MCF 10A (cell line): ENCODE data around the gene SEC14L2. TPM values are rescaled to one million over a fixed set of nuclear protein-coding genes. Genes with fewer than 3 reads are reported as not detected.
A peak's percentile ranks its signal among the peaks of the same experiment; 100 is the strongest.

ENCODE experiments used
- BruUV-seq: library from RNA; stranded (reverse); fragments of 400-500 nt; replicated peaks from 2 replicates; lab custom pipeline; 2021; lab: Mats Ljungman, UMichigan
- CTCF ChIA-PET: fragments of 300-600 bp; sonication (Branson Sonifier 250); formaldehyde crosslinking; extraction: SDS; loops from one replicate; lab custom pipeline; 2021; ENCODE audit warnings: antibody characterized with exemption, inconsistent platforms; lab: Yijun Ruan, JAX
- POLR2A ChIA-PET: fragments of 300-600, 350-650 bp; sonication (Branson Sonifier 250); formaldehyde crosslinking; extraction: SDS; loops from one replicate; lab custom pipeline; 2020; ENCODE audit warnings: antibody characterized with exemption, inconsistent platforms; lab: Yijun Ruan, JAX
- DNase-seq: peaks from one replicate; pipeline ENCODE4 v3.0.0-alpha.2; 2018; ENCODE audit not compliant: unreplicated experiment
- H3K27ac Mint-ChIP-seq: one replicate; pipeline ENCODE4 v1.8.0; 2022; ENCODE audit warnings: mild to moderate bottlenecking, low read depth, mixed read lengths; ENCODE audit not compliant: unreplicated experiment
- H3K27me3 Mint-ChIP-seq: one replicate; pipeline ENCODE4 v1.8.0; 2022; ENCODE audit warnings: mixed read lengths; ENCODE audit not compliant: insufficient read depth, unreplicated experiment
- H3K36me3 Mint-ChIP-seq: one replicate; pipeline ENCODE4 v1.8.0; 2022; ENCODE audit warnings: mild to moderate bottlenecking, moderate library complexity, mixed read lengths; ENCODE audit not compliant: insufficient read depth, unreplicated experiment
- H3K4me1 Mint-ChIP-seq: one replicate; pipeline ENCODE4 v1.8.0; 2022; ENCODE audit warnings: mixed read lengths; ENCODE audit not compliant: insufficient read depth, unreplicated experiment
- H3K4me3 Mint-ChIP-seq: one replicate; pipeline ENCODE4 v1.8.0; 2022; ENCODE audit warnings: mild to moderate bottlenecking, moderate library complexity, mixed read lengths; ENCODE audit not compliant: unreplicated experiment
- H3K9me3 Mint-ChIP-seq: one replicate; pipeline ENCODE4 v1.8.0; 2022; ENCODE audit warnings: mixed read lengths; ENCODE audit not compliant: unreplicated experiment
- intact Hi-C: fragments of 100-400 bp; cut with micrococcal nuclease; formaldehyde crosslinking; loops from 2 replicates; pipeline ENCODE4 v1.14.1; 2022
- total RNA-seq: library from RNA; stranded (reverse); gene quantifications from 2 replicates; pipeline ENCODE4 v1.2.3, GENCODE V29; 2022
- TF ChIP-seq, protein P1 (sequence below): fragments of 200-600 bp; IDR thresholded peaks from one replicate; pipeline ENCODE4 v1.8.0; 2022; ENCODE audit warnings: antibody characterized with exemption, mild to moderate bottlenecking; ENCODE audit not compliant: unreplicated experiment

The SEC14L2 gene
- total RNA-seq, 1 experiment from 2014 or later: 29.1 TPM

GRCh38 chr22:30469165-30469564 lies 72.3 kb downstream of the SEC14L2 start:
- BruUV-seq: no TSS peak
- H3K36me3 Mint-ChIP-seq: no peaks in the 10 kb centered on the region
- no peak overlapping the region for H3K4me3 Mint-ChIP-seq
- intact Hi-C loops: no loop called here
- H3K4me1 Mint-ChIP-seq: peaks cover 8% of the 10 kb centered on the region
- TF ChIP-seq, protein P1, sequence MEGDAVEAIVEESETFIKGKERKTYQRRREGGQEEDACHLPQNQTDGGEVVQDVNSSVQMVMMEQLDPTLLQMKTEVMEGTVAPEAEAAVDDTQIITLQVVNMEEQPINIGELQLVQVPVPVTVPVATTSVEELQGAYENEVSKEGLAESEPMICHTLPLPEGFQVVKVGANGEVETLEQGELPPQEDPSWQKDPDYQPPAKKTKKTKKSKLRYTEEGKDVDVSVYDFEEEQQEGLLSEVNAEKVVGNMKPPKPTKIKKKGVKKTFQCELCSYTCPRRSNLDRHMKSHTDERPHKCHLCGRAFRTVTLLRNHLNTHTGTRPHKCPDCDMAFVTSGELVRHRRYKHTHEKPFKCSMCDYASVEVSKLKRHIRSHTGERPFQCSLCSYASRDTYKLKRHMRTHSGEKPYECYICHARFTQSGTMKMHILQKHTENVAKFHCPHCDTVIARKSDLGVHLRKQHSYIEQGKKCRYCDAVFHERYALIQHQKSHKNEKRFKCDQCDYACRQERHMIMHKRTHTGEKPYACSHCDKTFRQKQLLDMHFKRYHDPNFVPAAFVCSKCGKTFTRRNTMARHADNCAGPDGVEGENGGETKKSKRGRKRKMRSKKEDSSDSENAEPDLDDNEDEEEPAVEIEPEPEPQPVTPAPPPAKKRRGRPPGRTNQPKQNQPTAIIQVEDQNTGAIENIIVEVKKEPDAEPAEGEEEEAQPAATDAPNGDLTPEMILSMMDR: no peak
- ChIA-PET CTCF (interaction anchor here (0.6 to 1.0 kb wide), 3 partner anchors 20 to 373 kb away, joined by 3 to 5 read pairs (median 3); no protein-coding TSS in a partner anchor), POLR2A (no interaction called here)
- H3K27me3 Mint-ChIP-seq: peaks cover 32% of the 10 kb centered on the region
- H3K9me3 Mint-ChIP-seq: peaks cover 6% of the 10 kb centered on the region
- no peak overlapping the region for H3K27ac Mint-ChIP-seq
- no peak for DNase-seq

DNA sequence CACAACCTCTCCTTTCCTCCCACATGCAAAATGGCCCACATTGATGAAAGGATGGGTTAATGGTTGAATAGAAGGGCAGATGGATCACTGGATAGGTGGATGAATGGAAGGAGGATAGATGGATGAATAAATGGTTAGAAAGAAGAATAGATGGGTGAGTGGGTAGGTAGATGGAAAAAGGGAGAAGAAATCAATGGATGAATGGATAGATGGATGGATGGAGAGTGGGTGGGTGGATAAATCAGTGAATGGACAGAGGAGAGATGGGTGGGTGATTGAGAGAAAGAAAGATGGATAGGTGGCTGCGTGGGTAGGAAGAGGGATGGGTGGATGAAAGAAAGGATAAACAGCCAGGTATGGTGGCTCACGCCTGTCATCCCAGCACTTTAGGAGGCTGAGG lies 73.8 kb downstream of the SEC14L2 start:
- Mint-ChIP-seq H3K4me1 (peaks cover 8% of the 10 kb centered on the region), H3K4me3 (no peak overlapping the region), H3K9me3 (peaks cover 6% of the 10 kb centered on the region), H3K36me3 (no peaks in the 10 kb centered on the region), H3K27me3 (peaks cover 24% of the 10 kb centered on the region), H3K27ac (no peak overlapping the region)
- CTCF ChIA-PET: no interaction called here
- TF ChIP-seq, protein P1: no peak
- intact Hi-C loops: no loop called here
- no TSS peak for BruUV-seq
- POLR2A ChIA-PET: interaction anchor here (0.7 kb wide), 1 partner anchor 266 kb away, joined by 3 read pairs; no protein-coding TSS in a partner anchor
- no peak for DNase-seq

DNA sequence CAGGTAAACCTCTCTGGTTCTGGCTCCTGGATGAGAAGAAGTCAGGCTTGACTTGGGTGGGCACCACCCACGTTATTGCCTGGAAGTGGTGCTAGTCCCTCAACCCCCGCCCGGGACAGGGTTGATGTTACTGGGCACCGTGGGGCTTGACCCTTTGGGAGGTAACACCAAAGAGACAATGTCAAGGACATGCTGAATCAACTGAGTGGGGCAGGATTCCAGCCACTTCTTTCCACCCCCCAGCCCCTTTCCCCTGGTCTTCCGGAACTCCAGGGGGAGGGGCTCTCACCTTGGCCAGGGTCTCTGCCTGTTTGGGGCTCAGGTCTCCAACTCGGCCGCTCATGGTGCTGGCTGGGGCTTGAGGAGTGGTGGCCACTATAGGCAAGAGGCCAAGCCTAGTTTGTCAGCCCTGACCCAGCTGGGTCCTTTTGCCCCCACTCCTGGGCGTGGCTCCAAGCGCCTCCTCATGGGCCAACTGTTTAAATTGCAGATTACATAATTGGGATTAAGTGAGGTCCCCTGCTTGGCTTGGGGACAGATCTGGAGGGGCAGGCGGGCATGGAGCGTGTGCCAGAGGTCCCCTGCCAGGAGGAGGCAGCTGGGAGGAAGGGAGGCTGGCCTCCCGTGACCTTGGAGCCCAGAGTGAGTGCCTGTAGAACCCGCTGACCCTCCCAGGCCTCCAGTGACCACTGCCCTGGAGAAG lies 74.9 kb downstream of the SEC14L2 start, which contains the start of gene SEC14L3:
Gene SEC14L3 (minus strand): TSS at position 402 of the 703 bp plus-strand sequence. CDS start 59 bp downstream, at position 343.
- POLR2A ChIA-PET: interaction anchor here (0.7 kb wide), 1 partner anchor 265 kb away, joined by 3 read pairs; no protein-coding TSS in a partner anchor
- Mint-ChIP-seq H3K27me3 (peaks cover 13% of the 10 kb centered on the region), H3K4me3 (no peak within 1 kb of the TSS), H3K4me1 (peaks cover 8% of the 10 kb centered on the region), H3K36me3 (no peaks in the 10 kb centered on the region), H3K27ac (peak within 1 kb of the TSS; percentile 76), H3K9me3 (peaks cover 6% of the 10 kb centered on the region)
- CTCF ChIA-PET: interaction anchor here (0.7 to 4.2 kb wide), 2 partner anchors 13 to 79 kb away, joined by 3 to 27 read pairs; no protein-coding TSS in a partner anchor
- intact Hi-C loops: no loop called here
- BruUV-seq: no TSS peak
- no peak for DNase-seq
- TF ChIP-seq, protein P1: no peak

- Mint-ChIP-seq H3K4me3 (no peak overlapping the region), H3K27ac (peak overlapping the region; percentile 76), H3K36me3 (no peaks in the 10 kb centered on the region), H3K27me3 (peaks cover 12% of the 10 kb centered on the region), H3K9me3 (peaks cover 6% of the 10 kb centered on the region), H3K4me1 (peaks cover 8% of the 10 kb centered on the region)
- peak; percentile 15 for DNase-seq
- POLR2A ChIA-PET: interaction anchor here (0.8 kb wide), 1 partner anchor 15 kb away, joined by 3 read pairs; no protein-coding TSS in a partner anchor
- CTCF ChIA-PET: interaction anchor here (0.6 to 4.2 kb wide), 4 partner anchors 12 to 803 kb away, joined by 3 to 27 read pairs (median 4); no protein-coding TSS in a partner anchor
- TF ChIP-seq, protein P1: no peak
- intact Hi-C loops: no loop called here
- no TSS peak for BruUV-seq
Measured at GRCh38 chr22:30472994-30473720, 76.3 kb downstream of the SEC14L2 start.
